HL-60/S4 (cell line): ENCODE measurements around the gene KCNMA1.

Source experiments
- in situ Hi-C: fragments of 300-500 bp; cut with MboI; formaldehyde crosslinking; loops from 2 replicates; pipeline ENCODE4 v1.14.3; 2022; ENCODE audit warnings: low sequenced_read_pairs

Gene KCNMA1

DNA sequence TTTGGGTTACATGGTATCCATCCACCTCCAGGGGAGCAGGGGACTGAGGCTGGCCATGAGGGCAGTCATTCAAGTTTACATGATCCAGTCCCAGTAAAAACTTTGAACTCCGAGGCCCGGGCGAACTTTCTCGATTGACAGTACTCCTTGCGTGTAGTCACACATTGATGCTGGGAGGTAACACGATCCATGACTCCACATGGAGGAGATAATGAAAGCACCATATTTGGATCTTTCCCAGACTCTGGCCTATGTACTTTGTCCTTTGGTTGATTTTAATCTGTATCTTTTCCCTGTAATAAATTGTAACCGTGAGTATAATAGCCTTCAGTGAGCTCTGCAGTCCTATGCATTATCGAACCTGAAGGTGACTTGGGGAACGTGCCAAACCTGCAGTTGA lies 401.6 kb downstream of the KCNMA1 start:
- in situ Hi-C loops, result no loop called here

DNA sequence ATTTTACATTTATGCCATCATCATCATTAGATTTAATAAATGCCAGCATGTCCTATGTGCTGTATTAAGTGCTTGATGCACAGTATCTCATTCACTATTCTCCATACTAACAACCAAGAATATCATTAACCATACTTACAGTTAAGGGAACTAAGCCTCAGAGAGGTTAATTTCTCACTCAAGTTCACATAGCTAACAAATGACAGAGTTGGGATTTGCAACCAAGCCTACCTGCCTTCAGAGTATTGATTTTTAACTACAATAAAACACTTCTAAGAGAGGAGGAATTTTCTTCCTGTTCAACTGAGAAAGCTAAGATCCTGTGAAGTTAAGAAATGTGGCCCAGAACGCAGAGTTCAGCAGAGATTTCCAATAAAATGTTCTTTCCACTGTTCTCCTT lies 403.0 kb downstream of the KCNMA1 start:
- in situ Hi-C loops, result no loop called here

GRCh38 chr10:77233466-77233865 lies 404.1 kb downstream of the KCNMA1 start:
- in situ Hi-C loops, result no loop called here

DNA sequence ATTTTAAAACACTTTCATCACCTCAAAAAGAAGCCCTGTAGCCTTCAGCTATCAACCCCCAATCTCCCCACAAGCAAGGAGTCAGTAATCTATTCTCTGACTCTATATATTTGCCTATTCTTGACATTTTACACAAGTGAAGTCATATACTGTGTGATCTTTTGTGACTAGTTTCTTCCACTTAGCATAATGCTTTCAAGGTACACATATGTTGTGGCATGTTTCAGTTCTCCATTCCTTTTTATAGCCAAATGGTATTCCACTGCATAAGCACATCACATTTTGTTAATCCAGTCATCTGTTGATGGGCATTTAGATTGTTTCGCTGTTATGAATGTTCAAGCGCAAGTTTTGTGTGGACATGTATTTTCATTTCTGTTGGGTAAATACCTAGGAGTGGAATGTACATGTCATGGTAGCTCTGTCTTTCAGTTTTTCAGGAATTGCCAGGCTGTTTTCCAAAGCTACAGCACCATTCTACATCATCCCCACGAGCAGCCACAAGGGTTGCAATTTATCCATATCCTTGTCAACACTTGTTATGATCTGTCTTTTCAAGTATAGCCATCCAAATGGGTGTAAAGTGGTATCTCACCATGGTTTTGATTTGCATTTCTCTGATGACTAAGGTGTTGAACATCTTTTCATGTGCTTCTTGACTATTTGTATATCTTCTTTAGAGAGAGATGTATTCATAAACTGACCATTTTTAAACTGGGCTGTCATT lies 405.6 kb downstream of the KCNMA1 start:
- in situ Hi-C loops, result no loop called here

- in situ Hi-C loops, result no loop called here
Observed at GRCh38 chr10:77231375-77231774, 406.2 kb downstream of the KCNMA1 start.

- in situ Hi-C loops, result no loop called here
Observed at GRCh38 chr10:77230194-77230593, 407.4 kb downstream of the KCNMA1 start.

DNA sequence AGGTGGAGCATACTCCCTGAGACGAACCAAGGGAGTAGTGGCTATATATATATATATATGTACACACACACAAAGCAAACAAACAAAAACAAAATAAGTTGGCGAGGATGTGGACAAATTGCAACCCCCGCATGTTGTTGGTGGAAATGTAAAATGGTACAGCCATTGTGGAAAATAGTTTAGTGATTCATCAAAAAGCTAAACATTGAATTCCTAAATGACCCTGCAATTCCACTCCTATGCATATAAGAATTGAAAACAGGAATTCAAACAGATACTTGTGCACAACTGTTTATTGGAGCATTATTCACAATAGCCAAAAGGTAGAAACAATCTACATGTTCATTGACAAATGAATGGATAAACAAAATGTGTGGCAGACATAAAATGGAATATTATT lies 407.9 kb downstream of the KCNMA1 start:
- in situ Hi-C loops, result no loop called here

DNA sequence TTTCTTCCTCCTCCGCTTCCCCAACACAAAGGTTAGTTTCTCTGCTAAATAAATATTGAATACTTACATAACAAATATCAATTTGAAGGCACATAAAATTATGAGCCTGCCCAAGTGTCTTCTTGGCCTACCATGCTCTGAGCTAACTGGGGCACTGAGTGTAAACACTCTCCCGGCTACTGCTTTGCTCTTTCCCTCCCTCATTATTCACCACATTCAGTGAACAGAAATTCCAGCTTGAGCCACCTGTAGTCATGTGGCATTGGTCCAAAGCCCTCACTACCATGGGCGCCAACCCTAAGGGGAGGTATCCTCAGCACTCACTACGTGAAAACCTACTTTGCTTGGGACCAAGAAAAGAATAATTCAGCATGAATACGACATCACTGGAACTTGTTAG lies 409.0 kb downstream of the KCNMA1 start:
- in situ Hi-C loops, result no loop called here

DNA sequence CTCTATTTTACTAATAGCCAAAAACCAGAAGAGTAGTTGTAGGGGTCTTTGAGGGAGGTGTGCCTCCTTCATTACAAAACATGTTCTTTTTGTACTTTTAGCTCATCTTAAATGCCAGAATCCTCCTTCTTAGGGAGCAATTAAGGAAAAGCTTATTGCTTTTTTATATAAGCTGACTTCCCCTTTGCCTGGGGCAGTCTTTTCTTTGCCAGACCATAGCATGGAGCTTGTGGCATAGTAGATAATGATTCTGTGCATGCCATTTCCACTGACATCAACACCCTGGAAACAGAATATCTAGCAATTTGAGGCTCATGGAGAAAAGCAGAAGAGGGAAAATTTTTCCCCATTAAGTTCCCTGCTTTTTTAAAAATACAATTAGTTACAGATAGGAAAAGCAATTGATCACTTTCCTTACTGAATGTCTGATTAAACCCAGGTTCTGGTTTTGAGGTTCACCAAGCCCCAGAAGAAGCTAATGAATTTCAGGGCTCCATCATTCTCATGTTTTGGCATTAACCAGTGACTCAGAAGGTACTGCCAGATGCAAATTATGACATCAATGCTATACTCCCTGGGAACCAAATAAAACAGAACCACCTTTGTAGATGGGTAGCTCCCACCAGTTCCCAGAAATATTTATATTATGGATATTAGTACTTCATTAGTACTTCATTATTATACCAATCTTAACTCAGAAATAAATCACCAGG lies 410.6 kb downstream of the KCNMA1 start:
- in situ Hi-C loops, result no loop called here

- in situ Hi-C loops, result no loop called here
Observed at GRCh38 chr10:77226452-77226851, 411.2 kb downstream of the KCNMA1 start.

GRCh38 chr10:77226020-77226419 lies 411.6 kb downstream of the KCNMA1 start:
- in situ Hi-C loops, result no loop called here

GRCh38 chr10:77223526-77224460 lies 413.8 kb downstream of the KCNMA1 start:
- in situ Hi-C loops, result no loop called here

GRCh38 chr10:77220150-77220549 lies 417.5 kb downstream of the KCNMA1 start:
- in situ Hi-C loops, result no loop called here

DNA sequence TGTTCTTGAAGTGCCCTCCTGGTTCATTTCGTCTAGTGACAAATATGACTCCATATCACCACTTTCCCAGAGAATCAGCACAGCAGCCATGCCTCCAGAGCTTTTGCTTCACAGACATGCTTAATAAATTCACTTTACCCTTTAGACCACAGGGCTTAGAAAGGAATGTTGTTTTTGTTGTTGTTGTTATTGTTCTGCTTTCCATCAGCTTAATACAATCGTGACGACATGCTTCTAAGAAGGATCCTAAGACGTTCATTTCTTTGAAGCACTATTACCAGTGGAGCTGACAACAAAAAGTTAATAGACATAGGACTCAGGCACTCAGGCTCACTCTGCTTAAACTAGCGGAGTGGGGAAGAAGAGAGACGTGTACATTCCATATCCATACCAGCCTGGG lies 418.6 kb downstream of the KCNMA1 start:
- in situ Hi-C loops, result no loop called here

GRCh38 chr10:77214799-77215198 lies 422.8 kb downstream of the KCNMA1 start:
- in situ Hi-C loops, result no loop called here

- in situ Hi-C loops, result no loop called here
Observed at GRCh38 chr10:77212632-77213031, 425.0 kb downstream of the KCNMA1 start.

DNA sequence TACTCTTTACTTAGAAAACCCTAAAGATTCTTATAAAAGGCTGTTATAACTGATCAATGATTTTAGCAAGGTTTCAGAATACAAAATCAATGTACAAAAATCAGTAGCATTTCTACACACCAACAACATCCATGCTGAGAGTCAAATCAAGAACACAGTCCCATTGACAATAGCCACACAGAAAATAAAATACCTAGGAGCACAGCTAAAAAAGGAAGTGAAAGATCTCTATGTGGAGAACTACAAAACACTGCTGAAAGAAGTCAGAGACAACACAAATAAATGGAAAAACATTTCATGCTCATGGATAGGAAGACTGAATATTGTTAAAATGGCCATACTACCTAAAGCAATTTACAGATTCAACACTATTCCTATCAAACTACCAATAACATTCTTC lies 427.0 kb downstream of the KCNMA1 start:
- in situ Hi-C loops, result no loop called here

GRCh38 chr10:77208684-77209256 lies 428.8 kb downstream of the KCNMA1 start:
- in situ Hi-C loops, result no loop called here

DNA sequence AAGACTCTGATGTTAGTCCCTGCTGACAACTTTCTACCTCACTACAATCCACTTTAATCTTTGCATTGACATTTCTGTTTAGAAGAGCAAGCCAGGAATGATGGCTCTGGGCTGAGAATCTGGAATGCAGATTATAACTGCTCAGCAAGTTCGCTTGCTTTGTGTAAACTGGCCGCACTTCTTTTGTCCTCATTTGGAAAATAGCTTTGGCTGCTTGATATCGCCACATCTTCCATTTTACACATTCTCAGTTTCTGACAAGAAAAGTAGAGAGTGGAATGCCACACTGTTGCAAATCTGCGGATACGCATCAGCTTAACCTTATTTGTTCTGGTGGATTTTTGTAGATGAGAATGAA lies 429.8 kb downstream of the KCNMA1 start:
- in situ Hi-C loops, result no loop called here

DNA sequence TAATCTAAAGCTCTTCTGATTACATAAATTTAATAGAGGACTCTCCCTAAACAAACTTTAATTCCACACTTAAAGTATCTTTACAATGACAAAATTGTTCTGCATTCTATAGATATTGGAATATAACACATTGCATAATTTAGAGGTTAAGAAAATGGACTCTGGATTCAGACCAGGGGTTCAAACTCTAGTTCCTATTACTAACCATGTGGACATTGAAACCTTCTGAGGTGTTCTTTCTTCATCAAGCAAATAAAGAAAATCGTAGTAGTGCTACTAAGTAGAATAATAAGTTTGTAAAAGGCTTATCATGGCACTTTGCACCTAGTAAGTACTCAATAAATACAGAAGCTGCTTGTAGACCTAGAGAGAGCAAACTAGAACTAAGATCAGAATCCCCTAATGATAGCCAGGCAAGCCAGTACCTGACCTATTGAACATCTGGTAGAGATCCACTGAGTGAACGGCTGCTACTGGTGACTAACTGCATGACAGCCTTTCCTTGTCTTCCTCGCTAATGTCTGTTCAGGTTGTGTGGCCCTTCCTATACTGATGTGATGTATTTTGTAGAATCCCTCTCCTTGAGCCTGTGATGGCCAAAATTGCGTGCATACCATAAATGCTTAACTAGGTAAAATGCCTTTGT lies 430.3 kb downstream of the KCNMA1 start:
- in situ Hi-C loops, result no loop called here

GRCh38 chr10:77205135-77205534 lies 432.5 kb downstream of the KCNMA1 start:
- in situ Hi-C loops, result no loop called here
